Activated CD4-positive, alpha-beta T cell treated with anti-CD3 and anti-CD28 coated beads, Interleukin-2, amount 50 U/mL, for 24 hours (primary cell): ENCODE measurements around the gene PDE4D.

Experiments used
- DNase-seq, 2 donors: peaks; one replicate each; pipeline ENCODE4 v3.0.0-alpha.2; 2020; ENCODE audit warnings: low read depth in 1 of 2, low spot score in 1 of 2

The PDE4D gene

DNA sequence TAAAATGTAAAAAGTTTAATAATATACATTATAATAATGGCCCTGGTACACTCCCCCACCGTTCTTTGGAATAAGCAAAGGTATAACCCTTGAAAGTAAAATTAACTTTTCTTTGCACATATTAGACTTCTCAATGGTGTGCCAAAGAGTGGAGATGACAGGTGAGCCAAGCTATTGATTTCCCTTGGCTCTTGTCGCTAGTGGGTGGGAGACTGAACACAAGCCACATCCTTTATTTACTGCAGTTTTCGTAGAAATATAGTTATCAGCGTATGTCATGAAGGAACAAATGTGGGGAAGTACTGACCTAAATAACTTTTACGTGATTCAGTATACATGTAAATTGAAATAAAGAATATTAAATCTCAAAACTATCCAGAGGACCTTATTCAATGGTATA lies 761.4 kb downstream of the PDE4D start:
- DNase-seq: no peak

DNA sequence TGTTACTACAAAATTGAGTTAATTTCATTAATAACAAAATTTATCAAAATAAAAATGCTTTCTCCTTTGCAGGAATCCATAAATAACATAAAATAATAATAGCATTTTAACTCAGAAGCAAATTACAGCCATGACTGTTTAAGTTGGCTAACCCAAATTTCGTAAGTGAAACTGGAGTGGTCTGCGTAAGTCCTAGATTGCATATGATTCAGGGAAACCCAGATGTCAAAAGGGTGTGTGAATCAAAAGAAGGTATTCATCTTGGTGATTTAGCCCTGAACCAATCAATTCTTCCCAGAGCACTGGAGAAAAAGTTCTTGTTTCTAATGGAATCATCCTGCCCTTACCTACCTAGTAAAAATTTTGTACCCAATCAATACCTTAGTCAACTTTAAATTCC lies 763.1 kb downstream of the PDE4D start:
- no peak for DNase-seq

DNA sequence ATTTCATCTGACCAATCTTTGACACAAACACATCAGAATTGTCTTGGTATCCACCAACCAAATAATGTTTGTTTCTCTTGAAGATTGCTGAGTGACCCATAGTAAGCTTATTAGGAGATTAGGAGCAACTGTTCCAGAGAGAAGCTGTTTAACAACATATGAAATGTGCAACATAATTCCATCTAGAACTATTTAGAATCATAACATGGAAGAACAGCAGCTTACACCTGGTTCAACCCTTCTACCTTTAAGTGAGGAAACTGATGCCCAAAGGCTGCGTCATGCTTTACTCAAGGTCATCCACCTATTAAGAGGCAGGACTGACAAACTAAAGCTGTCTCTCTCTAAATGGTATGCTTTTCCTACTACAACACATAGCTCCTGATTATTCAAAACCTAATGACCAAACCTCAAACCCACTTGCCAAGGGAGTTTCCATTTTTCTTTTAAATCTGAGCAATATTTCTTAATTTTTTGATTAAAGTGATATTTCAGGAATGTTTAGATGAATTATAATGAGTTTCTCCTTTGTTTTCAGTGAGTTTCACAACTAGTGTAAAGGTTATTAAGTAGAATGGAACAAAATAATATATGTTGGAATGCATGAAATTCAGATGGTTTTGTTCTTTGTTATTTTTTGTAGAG lies 764.8 kb downstream of the PDE4D start:
- DNase-seq: no peak

DNA sequence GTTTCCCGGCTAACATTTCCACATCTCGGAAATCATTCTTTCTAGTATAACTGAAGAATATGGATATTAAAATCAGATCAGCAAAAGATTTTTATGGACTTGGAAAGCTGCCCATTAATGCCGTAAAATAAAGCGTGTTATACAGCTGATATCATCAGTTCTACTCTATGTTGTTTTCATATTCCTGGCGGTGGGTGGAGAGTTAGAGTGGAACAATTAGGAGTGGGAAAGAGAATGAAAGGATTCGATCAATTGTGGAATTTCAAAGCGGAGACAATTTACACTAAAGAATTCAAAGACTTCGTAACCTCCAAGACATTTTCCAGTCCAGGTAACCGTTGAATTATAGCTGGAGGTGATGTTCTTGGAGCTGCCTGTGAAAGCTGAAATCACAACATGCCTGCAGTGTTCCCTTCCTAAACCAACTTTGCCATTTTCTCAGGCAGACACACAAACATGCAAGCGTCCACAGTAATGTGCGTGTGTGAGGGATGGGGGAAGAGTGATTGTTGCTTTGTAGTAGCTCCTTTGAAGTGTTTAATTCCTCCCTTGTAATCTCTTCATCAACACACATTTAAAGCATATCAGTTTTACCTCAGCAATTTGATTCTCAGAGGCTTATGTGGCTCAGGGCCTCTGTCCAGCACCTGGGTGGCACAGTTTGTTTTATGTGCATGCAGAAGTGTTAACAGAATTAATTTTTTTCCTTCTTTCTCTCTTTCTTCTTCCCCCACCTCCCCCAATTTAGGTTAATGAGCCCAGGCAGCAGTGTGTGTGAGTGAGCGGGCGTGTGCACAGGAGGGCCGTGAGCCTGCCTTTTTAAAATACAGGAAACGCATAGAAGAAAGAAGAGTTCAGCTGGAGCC lies 766.6 kb downstream of the PDE4D start:
- DNase-seq: no peak

DNA sequence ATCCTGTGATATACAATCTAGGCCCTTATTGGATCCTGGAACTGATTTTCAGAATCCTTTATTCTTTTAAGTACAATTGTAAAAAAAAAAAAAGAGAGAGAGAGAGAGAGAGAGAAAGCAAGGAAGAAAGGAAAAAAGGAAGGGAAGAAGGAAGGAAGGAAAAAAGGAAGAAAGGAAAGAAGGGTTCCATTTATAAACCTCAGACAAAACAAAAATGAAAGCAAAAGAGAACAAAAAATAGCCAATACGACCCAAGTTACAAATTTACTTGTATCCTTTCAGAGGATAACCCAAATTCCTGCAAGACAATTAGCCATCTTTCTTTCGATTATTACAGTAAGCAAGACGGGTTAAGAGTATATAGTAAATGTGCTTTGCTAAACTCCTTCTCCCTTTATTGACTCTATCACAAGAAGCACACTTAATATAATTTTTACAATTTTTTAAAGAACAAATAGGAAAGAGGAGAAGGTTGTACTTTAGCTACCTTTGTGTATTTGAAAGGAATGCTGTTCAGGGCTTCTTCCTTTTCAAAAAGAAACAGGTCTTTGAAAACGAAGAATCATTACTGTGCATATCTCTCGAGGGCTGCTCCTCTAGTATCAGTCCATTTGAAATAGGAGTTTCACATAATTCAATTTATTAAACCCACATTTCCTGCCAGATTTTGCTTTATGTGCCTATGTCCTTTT lies 767.4 kb downstream of the PDE4D start:
- no peak for DNase-seq

DNA sequence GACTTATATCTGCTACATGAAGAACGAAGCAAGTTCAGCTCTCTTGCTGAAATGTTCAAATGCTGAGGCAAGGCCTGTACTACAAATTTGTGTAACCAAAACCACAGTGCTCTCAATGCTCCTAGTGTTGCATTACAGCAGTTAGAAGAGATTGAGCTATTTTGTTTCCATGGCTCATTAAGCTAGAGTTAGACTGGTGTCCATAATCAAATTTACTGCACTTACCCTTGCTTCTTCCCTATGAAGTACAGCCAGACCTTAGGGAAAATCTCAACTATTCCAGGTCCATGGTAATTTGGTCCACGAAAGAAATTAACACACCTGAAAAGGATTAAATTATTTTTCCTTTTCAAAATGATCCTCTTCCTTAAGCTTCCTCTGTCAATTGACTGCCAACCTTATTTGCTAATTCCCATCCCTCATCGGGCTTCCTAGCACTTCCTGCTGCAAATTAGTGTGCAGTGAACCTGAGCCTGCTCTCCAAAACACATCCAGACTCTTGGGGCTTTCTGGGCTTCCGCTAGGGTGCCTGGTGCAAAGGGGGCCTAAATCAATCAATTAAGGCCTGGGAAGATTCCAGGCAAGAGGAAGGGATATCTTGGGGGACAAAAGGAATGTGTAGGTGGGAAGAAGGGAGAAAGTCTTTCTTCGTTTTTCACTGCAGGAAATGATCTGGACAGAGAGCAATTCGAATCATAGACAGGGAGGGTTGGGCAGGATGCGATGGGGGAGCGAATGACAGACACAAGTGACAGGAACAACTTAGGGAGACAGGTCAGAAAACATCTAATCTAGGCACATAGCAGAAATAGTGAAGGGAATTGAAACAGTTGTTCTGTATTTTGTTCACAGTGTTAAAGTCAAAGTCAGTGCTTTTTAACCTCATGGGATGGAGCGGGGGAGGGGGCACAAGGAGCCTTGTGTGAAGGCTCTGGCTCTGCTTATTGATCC lies 768.2 kb downstream of the PDE4D start:
- no peak for DNase-seq

DNA sequence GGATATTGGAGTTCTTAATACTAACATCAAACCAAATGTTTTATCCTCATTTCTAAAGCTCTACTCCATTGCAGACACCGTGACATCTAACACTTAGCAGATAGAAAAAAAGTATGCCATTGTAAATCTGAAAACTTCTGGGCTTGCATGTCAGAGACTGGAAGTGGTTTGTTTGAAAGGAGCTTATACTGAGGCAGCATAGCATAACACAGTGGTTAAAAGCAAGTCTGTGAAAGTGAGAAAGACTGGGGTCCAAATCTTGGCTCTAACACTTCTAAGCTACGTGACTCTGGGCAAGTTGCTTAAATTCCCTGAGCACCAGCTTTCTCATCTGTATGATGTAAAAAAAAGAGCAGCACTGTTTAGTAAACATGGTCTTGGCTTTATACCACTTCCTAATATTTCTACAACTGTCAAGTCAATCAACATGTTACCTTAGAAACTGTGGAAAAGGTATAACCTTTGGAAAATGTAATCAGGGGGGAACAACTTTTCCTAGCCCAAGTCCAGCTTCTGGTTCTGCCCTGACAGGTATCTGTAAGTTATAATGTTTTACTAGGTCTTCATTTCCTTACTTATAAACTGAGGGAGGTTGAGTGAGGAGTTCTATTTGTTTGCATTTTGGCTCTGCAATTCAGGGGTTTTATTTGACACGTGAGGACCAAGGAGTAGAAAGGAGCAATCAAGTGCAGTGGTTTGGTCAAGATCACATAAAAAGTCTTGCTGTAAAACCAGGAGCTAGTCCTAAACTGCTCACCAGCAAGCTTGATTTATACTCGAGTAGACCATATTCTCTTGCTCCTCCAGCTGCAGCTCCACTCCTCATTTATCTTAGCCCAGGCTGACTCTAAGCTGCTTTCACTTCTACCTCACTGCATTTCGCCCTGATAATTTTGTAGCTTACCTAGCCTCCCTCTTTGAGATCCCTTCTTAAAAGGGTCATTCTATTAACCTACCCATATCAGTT lies 769.6 kb downstream of the PDE4D start:
- no peak for DNase-seq

DNA sequence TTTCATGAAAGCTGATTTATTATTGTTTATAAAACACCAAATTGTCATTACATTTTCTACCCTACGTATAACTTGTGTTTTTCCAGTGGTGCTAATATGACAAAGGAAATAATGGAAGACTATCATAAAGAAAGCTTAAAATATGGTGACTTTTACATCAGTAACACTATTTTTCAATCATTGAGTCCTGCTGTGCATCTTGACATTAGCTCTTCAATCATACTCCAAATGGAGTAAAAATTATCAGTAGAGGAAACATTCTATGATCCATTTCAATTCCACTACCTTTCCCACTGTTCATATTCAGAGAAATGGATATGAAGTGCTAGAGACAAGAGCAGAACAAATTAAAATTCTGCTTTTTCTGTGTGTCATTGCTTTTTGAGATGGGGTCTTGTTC lies 774.0 kb downstream of the PDE4D start:
- DNase-seq: no peak

DNA sequence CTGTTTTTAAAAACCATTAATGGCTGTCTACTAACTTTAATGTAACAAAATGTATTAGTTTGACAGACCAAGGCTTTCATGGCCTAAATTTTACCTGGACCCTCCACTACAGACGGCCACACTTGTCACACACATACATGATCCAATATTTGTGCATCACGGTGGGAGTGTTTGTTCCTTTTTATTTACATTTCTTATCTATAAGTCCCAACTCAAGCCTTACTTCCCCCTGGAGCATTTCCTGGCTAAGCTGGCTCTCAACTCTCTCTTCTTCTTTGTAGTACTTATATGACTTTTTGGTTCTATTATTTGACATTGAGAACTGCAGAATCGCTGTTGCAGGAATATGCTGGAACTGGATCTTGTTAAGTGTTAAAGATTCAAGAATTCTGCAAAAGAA lies 776.2 kb downstream of the PDE4D start:
- DNase-seq: no peak

DNA sequence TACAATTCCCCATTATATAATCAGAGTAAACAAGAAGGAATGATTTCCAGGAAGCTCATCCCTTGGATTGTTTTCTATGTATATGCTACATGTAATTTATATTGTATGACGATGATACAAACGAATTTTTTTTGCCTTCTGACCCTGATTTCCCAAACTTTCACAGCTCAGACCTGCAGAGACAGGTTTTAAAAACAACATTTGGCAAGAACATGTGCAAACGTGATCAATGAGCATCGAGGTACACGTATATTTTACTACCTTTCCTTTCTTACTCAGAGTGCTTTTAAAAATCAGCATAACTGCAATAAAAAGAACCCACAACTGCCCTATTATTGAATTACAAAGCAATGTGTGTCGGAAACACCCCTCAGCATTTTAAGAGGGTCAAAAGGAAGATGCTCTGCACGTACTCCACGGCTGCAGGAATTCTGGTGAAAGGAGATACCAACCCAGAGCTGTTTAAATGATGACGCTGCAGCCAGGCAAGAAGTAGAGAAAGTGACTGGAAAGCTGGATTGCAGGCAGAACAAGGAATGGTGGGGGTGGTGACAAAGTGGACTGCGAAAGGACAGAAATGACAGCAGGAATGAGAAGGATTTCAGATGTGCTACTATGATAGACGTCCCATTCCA lies 777.2 kb downstream of the PDE4D start:
- no peak for DNase-seq

DNA sequence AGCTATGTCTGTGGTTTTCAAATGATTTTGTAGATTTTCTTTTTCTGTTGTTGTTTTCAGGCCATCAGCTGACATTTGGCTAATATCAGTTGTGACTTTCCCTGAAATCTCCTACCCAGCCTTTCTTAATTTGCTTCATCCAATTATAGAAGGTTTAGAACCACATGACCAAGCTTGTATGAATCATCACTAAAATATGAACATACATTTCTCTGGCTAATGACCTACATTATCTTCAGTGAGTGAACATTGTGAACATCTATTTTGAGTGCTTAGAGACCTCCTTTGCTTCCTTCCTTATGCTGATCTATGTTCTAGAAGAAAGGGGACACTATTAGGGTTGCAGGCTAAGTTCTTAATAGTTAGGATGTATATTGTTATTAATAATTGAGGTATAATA lies 778.2 kb downstream of the PDE4D start:
- no peak for DNase-seq

DNA sequence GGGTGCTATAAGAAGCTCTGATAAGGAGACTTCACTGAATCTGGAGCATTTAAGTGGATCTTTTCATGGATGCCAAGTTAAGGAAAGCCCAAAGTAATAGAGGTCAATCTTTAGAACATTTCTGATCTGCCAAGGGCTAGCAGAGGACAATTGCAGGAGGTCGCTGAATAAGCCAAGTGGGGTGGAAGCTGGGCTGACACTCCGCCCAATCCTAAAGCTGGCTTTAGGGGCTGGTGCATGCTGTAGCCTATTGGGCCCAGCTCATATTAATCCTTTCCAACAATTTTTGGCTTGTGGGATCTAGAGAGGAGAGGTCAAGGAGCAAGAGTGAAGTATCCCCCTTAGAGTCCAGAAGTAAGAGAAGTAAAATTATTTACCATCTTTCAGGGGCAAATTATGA lies 784.1 kb downstream of the PDE4D start:
- DNase-seq: no peak

DNA sequence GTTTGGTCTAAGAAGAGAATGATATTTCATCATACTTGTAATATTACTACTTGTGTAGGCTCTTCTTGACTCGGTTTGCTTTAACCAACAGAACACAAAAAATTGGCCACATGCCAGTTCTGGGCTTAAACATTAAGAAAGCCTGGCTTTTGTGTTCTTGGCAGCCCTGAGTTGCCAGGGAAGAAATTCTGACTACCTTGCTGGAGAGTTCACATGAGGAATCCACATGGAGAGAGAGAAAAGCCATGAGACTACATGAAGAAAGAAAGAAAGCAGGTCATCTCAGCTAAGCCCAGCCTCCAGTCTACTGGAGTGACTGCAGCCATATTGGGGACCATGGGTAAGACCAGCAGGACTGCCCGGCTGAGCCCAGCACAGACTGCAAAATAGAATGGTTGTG lies 785.8 kb downstream of the PDE4D start:
- DNase-seq: no peak

DNA sequence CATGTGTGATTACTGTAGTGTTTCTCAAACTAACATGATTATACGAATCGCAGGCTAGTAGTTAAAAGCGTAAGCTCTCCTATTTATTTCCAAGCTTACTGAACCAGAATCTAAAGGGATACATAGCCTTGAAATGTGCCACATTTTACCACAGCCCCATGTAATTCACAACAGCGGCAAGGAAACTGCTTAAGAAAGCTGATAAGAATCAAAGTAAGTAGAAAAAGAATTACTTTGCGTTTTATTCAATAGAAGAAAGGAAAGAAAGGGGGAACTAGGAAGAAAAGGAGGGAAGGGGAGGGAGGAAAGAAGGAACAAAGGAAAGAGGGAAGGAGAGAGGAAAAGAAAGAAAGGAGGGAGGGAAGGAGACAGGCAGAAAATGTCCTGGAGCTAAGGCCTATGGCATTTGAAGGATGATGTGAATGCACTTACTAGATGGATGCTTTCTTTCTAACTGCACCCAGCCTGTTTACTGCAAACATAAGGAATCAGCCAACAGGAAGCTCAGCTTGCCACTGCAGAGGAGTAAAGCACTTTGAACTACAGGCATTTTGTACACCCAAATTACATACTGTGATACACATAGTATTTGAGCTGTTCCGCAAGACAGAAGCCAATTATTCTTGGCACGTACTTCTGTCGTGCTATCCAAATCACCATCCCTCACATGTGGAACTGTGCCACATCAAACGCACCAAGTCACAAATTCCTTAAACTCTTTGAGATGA lies 789.0 kb downstream of the PDE4D start:
- DNase-seq: no peak

DNA sequence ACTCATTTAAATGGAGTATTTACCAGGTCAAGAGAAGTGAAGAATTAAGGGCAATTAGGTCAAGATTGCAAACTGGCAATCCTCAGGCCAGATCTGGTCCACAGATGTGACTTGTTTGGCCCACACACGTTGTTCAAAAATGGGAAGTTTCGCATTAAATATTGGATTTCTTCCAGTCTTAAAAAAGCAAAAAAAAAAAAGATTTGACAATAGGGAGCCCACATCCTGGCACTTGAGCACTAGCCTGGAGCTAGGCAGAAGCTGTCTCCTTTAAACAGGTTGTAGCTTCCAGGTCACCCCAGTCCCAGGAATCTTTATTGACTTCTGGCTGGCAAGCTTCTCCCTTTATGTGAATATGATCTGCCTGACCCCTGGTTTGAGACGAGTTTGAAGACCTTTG lies 790.2 kb downstream of the PDE4D start:
- no peak for DNase-seq

DNA sequence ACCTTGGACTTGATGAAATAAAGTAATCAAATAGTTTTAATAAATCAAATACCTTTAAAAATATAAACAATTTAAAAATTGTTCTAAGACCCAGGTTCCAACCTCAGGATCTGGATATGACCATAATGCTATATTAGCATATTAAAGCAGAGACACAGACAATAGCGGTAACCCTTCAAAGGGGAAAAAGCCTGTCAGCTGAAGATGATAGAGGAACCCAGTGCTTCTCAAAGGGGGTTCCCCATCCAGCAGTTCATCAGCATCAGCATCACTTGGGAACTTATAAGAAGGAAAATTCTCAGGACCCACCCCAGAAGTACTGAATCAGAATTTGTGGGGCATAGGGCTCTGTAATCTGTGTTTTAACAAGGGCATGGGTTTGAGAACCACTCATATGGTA lies 791.1 kb downstream of the PDE4D start:
- no peak for DNase-seq

DNA sequence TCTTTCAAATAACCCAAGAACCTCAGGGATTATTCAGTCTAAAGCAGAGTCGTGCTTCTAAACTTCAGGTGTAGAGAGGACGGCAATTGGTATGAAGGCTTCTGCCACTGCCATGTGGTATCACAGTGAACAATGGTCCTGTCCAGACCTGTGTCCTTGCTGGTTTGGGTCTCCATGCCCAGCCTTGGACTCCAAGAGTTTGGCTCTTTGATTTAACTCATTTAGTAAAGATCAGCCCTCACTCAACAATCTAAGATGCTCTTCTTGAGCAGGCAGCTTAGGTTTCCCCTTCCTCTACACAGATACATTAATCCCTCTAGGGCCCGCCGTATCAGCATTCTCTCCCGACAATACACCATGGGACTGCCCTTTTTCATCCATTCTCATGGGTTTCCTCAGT lies 792.7 kb downstream of the PDE4D start:
- DNase-seq: no peak

DNA sequence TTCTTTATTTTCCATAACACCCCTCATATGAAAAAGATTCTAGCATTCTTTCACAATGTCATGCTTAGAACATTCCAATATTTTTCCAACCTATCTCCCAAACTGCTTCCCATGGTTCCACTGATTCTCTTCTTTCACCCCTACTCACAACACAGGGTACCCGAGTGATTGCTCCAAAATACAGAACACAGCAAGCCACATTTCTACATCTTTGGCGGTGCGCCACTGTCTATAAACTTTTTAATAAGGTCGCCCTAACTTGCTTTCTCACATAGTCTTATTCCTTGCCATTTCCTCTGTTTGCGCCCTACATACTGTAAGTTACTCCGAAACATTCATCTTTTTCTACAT lies 793.6 kb downstream of the PDE4D start:
- DNase-seq: no peak
